Adipose tissue (tissue), 3 donors: ENCODE data around the gene SET. TPM values are rescaled to one million over a fixed set of nuclear protein-coding genes. Genes with fewer than 3 reads are reported as not detected.

ENCODE experiments used
- H3K27ac ChIP-seq: one replicate; pipeline ENCODE4 v1.5.1; 2013; ENCODE audit warnings: low read depth, low read length
- WGBS, 3 donors: extraction: QIAGEN DNeasy Blood & Tissue Kit; methylation state at CpG; one replicate each; pipeline ENCODE4 v1.1.7; 2013; 5-methylcytosine and 5-hydroxymethylcytosine counted together
- polyA plus RNA-seq, 3 donors: library from polyadenylated mRNA; stranded (reverse); fragments of 200-250 nt; gene quantifications; one replicate each; pipeline ENCODE4 v1.2.3, GENCODE V29; 2013
- donor health status: healthy with polysubstance abuse.
- donor health status: Bipolar disorder and iron deficiency.
- donor health status: healthy.

Gene SET
- polyA plus RNA-seq, 3 donors: 85.2 to 179 (median 111) TPM

- H3K27ac ChIP-seq: no peak overlapping the region
- 58 to 64% (median 59%) methylated on average over 9 of the region's 9 CpGs for WGBS, 3 donors
Measured at GRCh38 chr9:128722380-128723351, 33.6 kb downstream of the SET start.

GRCh38 chr9:128723352-128723865 lies 34.4 kb downstream of the SET start:
- WGBS, 3 donors: 28 to 43% (median 40%) methylated on average over 6 to 7 of the region's 7 CpGs
- no peak overlapping the region for H3K27ac ChIP-seq

- 1 to 2% (median 2%) methylated on average over 56 to 67 of the region's 68 CpGs for WGBS, 3 donors
- no peak within 1 kb of the TSS for H3K27ac ChIP-seq
Measured at GRCh38 chr9:128723866-128724743, 35.1 kb downstream of the SET start, which contains the start of gene ZDHHC12. ZDHHC12 (minus strand) TSS chr9:128724127; CDS start chr9:128724093, 34 bp downstream.

GRCh38 chr9:128724744-128725211 lies 35.8 kb downstream of the SET start:
- H3K27ac ChIP-seq: no peak overlapping the region
- 19 to 27% (median 23%) methylated on average over 10 of the region's 10 CpGs for WGBS, 3 donors

GRCh38 chr9:128727640-128728248 lies 38.7 kb downstream of the SET start:
- no peak overlapping the region for H3K27ac ChIP-seq
- 77 to 97% (median 79%) methylated on average over 5 of the region's 5 CpGs for WGBS, 3 donors

GRCh38 chr9:128728298-128728697 lies 39.3 kb downstream of the SET start:
- 74 to 79% (median 76%) methylated on average over 7 of the region's 7 CpGs for WGBS, 3 donors
- H3K27ac ChIP-seq: no peak overlapping the region

GRCh38 chr9:128729302-128729701 lies 40.3 kb downstream of the SET start:
- 73 to 82% (median 76%) methylated on average over 5 of the region's 5 CpGs for whole genome bisulfite sequencing, 3 donors

GRCh38 chr9:128729766-128730517 lies 40.9 kb downstream of the SET start:
- H3K27ac ChIP-seq: no peak overlapping the region
- WGBS, 3 donors: 91% methylated on average over 27 of the region's 27 CpGs

More at GRCh38 chr9:128729302-128729701, 40.3 kb downstream of the SET start:
- no peak overlapping the region for H3K27ac ChIP-seq

- 82 to 86% (median 85%) methylated on average over 13 of the region's 13 CpGs for WGBS, 3 donors
- H3K27ac ChIP-seq: no peak overlapping the region
Measured at GRCh38 chr9:128731093-128731492, 42.1 kb downstream of the SET start.

- no peak overlapping the region for H3K27ac ChIP-seq
- WGBS, 3 donors: 79 to 86% (median 83%) methylated on average over 9 of the region's 9 CpGs
Measured at GRCh38 chr9:128731691-128732090, 42.7 kb downstream of the SET start.

- WGBS, 3 donors: 82 to 91% (median 85%) methylated on average over 13 of the region's 13 CpGs
- H3K27ac ChIP-seq: no peak overlapping the region
Measured at GRCh38 chr9:128732576-128732975, 43.6 kb downstream of the SET start.

- 14 to 41% (median 40%) methylated on average over 9 of the region's 9 CpGs for WGBS, 3 donors
- H3K27ac ChIP-seq: no peak overlapping the region
Measured at GRCh38 chr9:128733256-128733655, 44.2 kb downstream of the SET start.

GRCh38 chr9:128735373-128735772 lies 46.4 kb downstream of the SET start:
- 69 to 94% (median 76%) methylated on average over 1 to 2 of the region's 2 CpGs for WGBS, 3 donors
- no peak overlapping the region for H3K27ac ChIP-seq

- H3K27ac ChIP-seq: no peak overlapping the region
- 83 to 89% (median 84%) methylated on average over 20 of the region's 20 CpGs for WGBS, 3 donors
Measured at GRCh38 chr9:128742401-128742800, 53.4 kb downstream of the SET start.

GRCh38 chr9:128743421-128743820 lies 54.4 kb downstream of the SET start:
- WGBS, 3 donors: 94 to 100% (median 100%) methylated on average over 1 of the region's 1 CpG
- no peak overlapping the region for H3K27ac ChIP-seq
